SK-N-SH (cell line): ENCODE measurements around the gene SRBD1. TPM values are rescaled to one million over a fixed set of nuclear protein-coding genes. Genes with fewer than 3 reads are reported as not detected.

Source experiments
- CTCF ChIA-PET: fragments of 300-600, 350-600 bp; formaldehyde crosslinking; extraction: SDS; loops from one replicate; lab custom pipeline; 2021; lab: Yijun Ruan, JAX
- POLR2A ChIA-PET: fragments of 350-600 bp; sonication (Branson Sonifier 250); formaldehyde crosslinking; extraction: SDS; loops from one replicate; lab custom pipeline; 2020; ENCODE audit warnings: antibody characterized with exemption, inconsistent platforms; lab: Yijun Ruan, JAX
- DNase-seq: peaks from one replicate; pipeline ENCODE4 v3.0.0; 2012
- H2AFZ ChIP-seq: fragments of 200-600 bp; sonication (generic); 2 replicates; pipeline ENCODE4 v1.8.1; 2016; ENCODE audit warnings: antibody characterized with exemption, mild to moderate bottlenecking, low read depth
- H3F3A ChIP-seq: fragments of 200-600 bp; sonication (generic); replicated peaks from 2 replicates; pipeline ENCODE3; 2016; ENCODE audit warnings: antibody characterized with exemption, mild to moderate bottlenecking; ENCODE audit not compliant: insufficient read depth
- H3K27ac ChIP-seq, 2 experiments: fragments of 200-500 bp in 1 of 2; fragments of 200-600 bp in 1 of 2; sonication (Bioruptor generic) in 1 of 2; sonication (generic), shearing (Covaris generic) in 1 of 2; 2 replicates each; pipeline versions ENCODE4 v1.5.1 to v1.6.1; 2014 to 2016; ENCODE audit warnings: low read depth in 2 of 2, inconsistent platforms in 1 of 2, low read length in 1 of 2, mild to moderate bottlenecking in 1 of 2, mixed read lengths in 1 of 2
- H3K27me3 ChIP-seq: fragments of 200-600 bp; sonication (generic), shearing (Covaris generic); 2 replicates; pipeline ENCODE4 v1.6.1; 2016; ENCODE audit warnings: mixed run types; ENCODE audit not compliant: insufficient read depth
- H3K36me3 ChIP-seq, 2 experiments: fragments of 200-500 bp in 1 of 2; fragments of 200-600 bp in 1 of 2; sonication (Bioruptor generic) in 1 of 2; sonication (generic) in 1 of 2; replicated peaks in 1 of 2; 2 replicates each; pipeline versions ENCODE3 to v1.5.1; 2014 to 2016; ENCODE audit warnings: low read length in 1 of 2, mild to moderate bottlenecking in 1 of 2; ENCODE audit not compliant: insufficient read depth in 2 of 2, control insufficient read depth in 1 of 2
- H3K4me1 ChIP-seq, 2 experiments: fragments of 200-500 bp in 1 of 2; fragments of 200-600 bp in 1 of 2; sonication (Bioruptor generic) in 1 of 2; sonication (generic), shearing (Covaris generic) in 1 of 2; 2 replicates each; pipeline versions ENCODE4 v1.5.1 to v1.6.1; 2014 to 2016; ENCODE audit warnings: low read depth in 1 of 2, low read length in 1 of 2, mixed run types in 1 of 2; ENCODE audit not compliant: insufficient read depth in 2 of 2, control insufficient read depth in 1 of 2
- H3K4me2 ChIP-seq: fragments of 200-600 bp; sonication (generic), shearing (Covaris generic); 2 replicates; pipeline ENCODE4 v1.6.1; 2017; ENCODE audit warnings: mixed run types
- H3K4me3 ChIP-seq, 2 experiments: fragments of 200-500 bp in 1 of 2; fragments of 200-600 bp in 1 of 2; sonication (Bioruptor generic) in 1 of 2; sonication (generic), shearing (Covaris generic) in 1 of 2; 2 replicates each; pipeline versions ENCODE4 v1.5.1 to v1.8.1; 2014 to 2016; ENCODE audit warnings: low read depth in 2 of 2, inconsistent platforms in 1 of 2, low read length in 1 of 2, mild to moderate bottlenecking in 1 of 2, mixed read lengths in 1 of 2, moderate library complexity in 1 of 2
- H3K79me2 ChIP-seq: fragments of 200-600 bp; sonication (generic); 2 replicates; pipeline ENCODE4 v1.8.1; 2017; ENCODE audit warnings: mild to moderate bottlenecking; ENCODE audit not compliant: insufficient read depth
- H3K9ac ChIP-seq: fragments of 200-600 bp; sonication (generic); 2 replicates; pipeline ENCODE4 v1.6.1; 2017; ENCODE audit warnings: mixed run types
- H3K9me2 ChIP-seq: fragments of 200-600 bp; sonication (generic); 2 replicates; pipeline ENCODE4 v1.6.1; 2017; ENCODE audit warnings: mixed run types
- H3K9me3 ChIP-seq: fragments of 200-600 bp; sonication (generic); 2 replicates; pipeline ENCODE4 v1.6.1; 2017; ENCODE audit warnings: mixed run types, mild to moderate bottlenecking, moderate library complexity
- H4K20me1 ChIP-seq: fragments of 200-600 bp; sonication (generic); 2 replicates; pipeline ENCODE4 v1.6.1; 2017; ENCODE audit warnings: mild to moderate bottlenecking, mixed run types; ENCODE audit not compliant: insufficient read depth
- EZH2phosphoT487 ChIP-seq: fragments of 200-600 bp; sonication (generic); IDR thresholded peaks from 2 replicates; pipeline ENCODE4 v1.6.1; 2017; ENCODE audit warnings: low read depth, mixed run types, mild to moderate bottlenecking, antibody characterized with exemption, moderate library complexity, borderline replicate concordance
- FOSL2 ChIP-seq: IDR thresholded peaks from 2 replicates; pipeline ENCODE4 v1.4.0; 2012; ENCODE audit warnings: low read depth, mild to moderate bottlenecking, moderate library complexity, borderline replicate concordance
- FOXJ3 ChIP-seq: sonication (generic); formaldehyde crosslinking; IDR thresholded peaks from 2 replicates; pipeline ENCODE4 v1.5.1; 2020; ENCODE audit warnings: mild to moderate bottlenecking, missing genetic modification reagents
- FOXM1 ChIP-seq: IDR thresholded peaks from 2 replicates; pipeline ENCODE4 v1.4.0; 2012; ENCODE audit warnings: low read depth, mild to moderate bottlenecking
- MEF2A ChIP-seq: IDR thresholded peaks from 2 replicates; pipeline ENCODE4 v1.4.0; 2012; ENCODE audit warnings: low read depth, borderline replicate concordance
- MXI1 ChIP-seq: IDR thresholded peaks from 2 replicates; pipeline ENCODE4 v1.6.1; 2012; ENCODE audit warnings: mild to moderate bottlenecking, low read depth, low read length, improper control_type of control experiment
- NRF1 ChIP-seq: IDR thresholded peaks from 2 replicates; pipeline ENCODE4 v1.6.1; 2012; ENCODE audit warnings: low read depth, mild to moderate bottlenecking, low read length
- POLR2AphosphoS5 ChIP-seq: IDR thresholded peaks from 2 replicates; pipeline ENCODE4 v1.6.1; 2012; ENCODE audit warnings: low read depth, low read length
- RAD21 ChIP-seq: IDR thresholded peaks from 2 replicates; pipeline ENCODE4 v1.6.1; 2012; ENCODE audit warnings: mild to moderate bottlenecking, low read length
- RCOR1 ChIP-seq: fragments of 150-350 bp; IDR thresholded peaks from 2 replicates; pipeline ENCODE4 v1.6.1; 2017; ENCODE audit warnings: antibody characterized with exemption, low read length
- REST ChIP-seq: IDR thresholded peaks from 2 replicates; pipeline ENCODE4 v1.6.1; 2012; ENCODE audit warnings: mild to moderate bottlenecking, low read depth, low read length, moderate library complexity
- RFX5 ChIP-seq: IDR thresholded peaks from 2 replicates; pipeline ENCODE4 v1.6.1; 2012; ENCODE audit warnings: mild to moderate bottlenecking, improper control_type of control experiment, low read length
- RXRA ChIP-seq: IDR thresholded peaks from 2 replicates; pipeline ENCODE4 v1.4.0; 2012; ENCODE audit warnings: low read depth, mild to moderate bottlenecking, borderline replicate concordance
- SIN3A ChIP-seq: IDR thresholded peaks from 2 replicates; pipeline ENCODE4 v1.6.1; 2012; ENCODE audit warnings: low read depth, mild to moderate bottlenecking, low read length, moderate library complexity, borderline replicate concordance
- TCF12 ChIP-seq: IDR thresholded peaks from 2 replicates; pipeline ENCODE4 v1.4.0; 2012
- WGBS: methylation state at CpG from one replicate; pipeline ENCODE4 v1.1.6; 2017; ENCODE audit warnings: low lambda C conversion rate; 5-methylcytosine and 5-hydroxymethylcytosine counted together
- polyA plus RNA-seq, 3 experiments: library from polyadenylated mRNA; depleted of rRNA; stranded (reverse); fragments of >200 nt; gene quantifications; 2 replicates each; pipeline ENCODE4 v1.2.3, GENCODE V29; 2012
- TF ChIP-seq, protein P1 (sequence below): fragments of 150-350 bp; IDR thresholded peaks from 2 replicates; pipeline ENCODE4 v1.6.1; 2017; ENCODE audit warnings: antibody characterized with exemption, low read length, low read depth, borderline replicate concordance
- TF ChIP-seq, protein P2 (sequence below): IDR thresholded peaks from 2 replicates; pipeline ENCODE4 v1.4.0; 2012; ENCODE audit warnings: low read depth

The SRBD1 gene
- polyA plus RNA-seq, 1 of the 3 experiments (the other 2 are of a cell fraction): 3.2 TPM

- Histone ChIP-seq H3K9me3 (no peaks in the 10 kb centered on the region), H4K20me1 (no peaks in the 10 kb centered on the region), H3K27me3 (no peaks in the 10 kb centered on the region), H3K79me2 (0 out of 2 replicates have a peak, but pooled peaks cover 7% of the 10 kb centered on the region), H3K9me2 (no peaks in the 10 kb centered on the region), H3K9ac (no peak overlapping the region), H3K4me1 (peaks cover 2 to 6% of the 10 kb centered on the region in 2 experiments; a peak in 2 of 4 replicates), H3F3A (peaks cover 7% of the 10 kb centered on the region), H3K4me3 (no peak overlapping the region), H3K27ac (no peak overlapping the region), H2AFZ (no peak overlapping the region), H3K4me2 (no peak overlapping the region), H3K36me3 (peaks cover 0 to 3% of the 10 kb centered on the region in 2 experiments)
- no peak for DNase-seq
- ChIA-PET CTCF (interaction anchor here (0.7 to 2.1 kb wide), 6 partner anchors 11 to 461 kb away, joined by 3 to 8 read pairs (median 4); no protein-coding TSS in a partner anchor), POLR2A (no interaction called here)
- no peak for TF ChIP-seq MEF2A
- 98% methylated on average over 1 of the region's 1 CpG for WGBS
Observed at GRCh38 chr2:45443012-45443411, 168.1 kb downstream of the SRBD1 start.

- peaks cover 2 to 6% of the 10 kb centered on the region in 2 experiments; a peak in 2 of 4 replicates for H3K4me1 ChIP-seq
- no peaks in the 10 kb centered on the region for H3K9me2 ChIP-seq
- no peak for DNase-seq
- H3K9me3 ChIP-seq: no peaks in the 10 kb centered on the region
- H3K79me2 ChIP-seq: 0 out of 2 replicates have a peak, but pooled peaks cover 7% of the 10 kb centered on the region
- peaks cover 7% of the 10 kb centered on the region for H3F3A ChIP-seq
- CTCF ChIA-PET: interaction anchor here (1.0 to 2.5 kb wide), 5 partner anchors 22 to 460 kb away, joined by 3 to 14 read pairs (median 4); no protein-coding TSS in a partner anchor
- peaks cover 0 to 3% of the 10 kb centered on the region in 2 experiments for H3K36me3 ChIP-seq
- TF ChIP-seq RXRA (no peak), RAD21 (no peak), TCF12 (no peak), FOXJ3 (no peak)
- H3K27ac ChIP-seq: no peak overlapping the region
- 96% methylated on average over 3 of the region's 3 CpGs for WGBS
- H4K20me1 ChIP-seq: no peaks in the 10 kb centered on the region
- POLR2A ChIA-PET: no interaction called here
- no peak overlapping the region for H3K4me2 ChIP-seq
- H3K27me3 ChIP-seq: no peaks in the 10 kb centered on the region
- no peak overlapping the region for H2AFZ ChIP-seq
- H3K9ac ChIP-seq: no peak overlapping the region
- H3K4me3 ChIP-seq: no peak overlapping the region
Observed at GRCh38 chr2:45442026-45442425, 169.0 kb downstream of the SRBD1 start.

DNA sequence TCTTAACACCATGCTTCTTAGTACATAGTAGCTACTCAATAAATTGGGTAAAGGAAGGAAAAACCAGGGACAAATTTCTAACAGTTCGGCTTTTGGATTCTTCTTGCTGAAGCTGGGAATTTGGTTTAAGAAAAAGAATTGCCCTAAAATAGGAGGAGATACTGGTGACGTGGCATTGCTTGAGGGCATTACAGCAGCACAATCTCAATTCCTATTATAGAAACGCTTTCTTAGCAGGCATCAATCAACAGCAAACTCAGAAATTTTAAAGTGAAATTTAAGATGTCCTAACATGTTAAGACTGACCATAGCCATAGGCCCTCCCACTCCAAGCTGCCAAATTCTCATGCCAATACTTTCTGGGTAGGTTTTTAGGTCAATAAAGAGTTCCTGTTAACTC is 169.5 kb downstream of the SRBD1 start:
- Histone ChIP-seq H3K36me3 (peaks cover 0 to 3% of the 10 kb centered on the region in 2 experiments), H3K27me3 (no peaks in the 10 kb centered on the region), H2AFZ (no peak overlapping the region), H3K4me3 (no peak overlapping the region), H3K4me2 (no peak overlapping the region), H3K9me3 (no peaks in the 10 kb centered on the region), H3K4me1 (peaks cover 2 to 6% of the 10 kb centered on the region in 2 experiments; a peak in 2 of 4 replicates), H3K9me2 (no peaks in the 10 kb centered on the region), H3K27ac (no peak overlapping the region), H3K79me2 (0 out of 2 replicates have a peak, but pooled peaks cover 7% of the 10 kb centered on the region), H3K9ac (no peak overlapping the region), H4K20me1 (no peaks in the 10 kb centered on the region), H3F3A (peaks cover 7% of the 10 kb centered on the region)
- ChIA-PET CTCF (interaction anchor here (1.0 to 2.5 kb wide), 3 partner anchors 21 to 460 kb away, joined by 3 to 14 read pairs (median 5); no protein-coding TSS in a partner anchor), POLR2A (no interaction called here)
- 93% methylated on average over 3 of the region's 3 CpGs for WGBS
- DNase-seq: no peak
- no peak for TF ChIP-seq POLR2AphosphoS5
- TF ChIP-seq NRF1: no peak
- TF ChIP-seq, protein P1, sequence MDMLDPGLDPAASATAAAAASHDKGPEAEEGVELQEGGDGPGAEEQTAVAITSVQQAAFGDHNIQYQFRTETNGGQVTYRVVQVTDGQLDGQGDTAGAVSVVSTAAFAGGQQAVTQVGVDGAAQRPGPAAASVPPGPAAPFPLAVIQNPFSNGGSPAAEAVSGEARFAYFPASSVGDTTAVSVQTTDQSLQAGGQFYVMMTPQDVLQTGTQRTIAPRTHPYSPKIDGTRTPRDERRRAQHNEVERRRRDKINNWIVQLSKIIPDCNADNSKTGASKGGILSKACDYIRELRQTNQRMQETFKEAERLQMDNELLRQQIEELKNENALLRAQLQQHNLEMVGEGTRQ: no peak
- TF ChIP-seq RCOR1: no peak
- TF ChIP-seq SIN3A: no peak
- no peak for TF ChIP-seq MEF2A
- TF ChIP-seq REST: no peak
- TF ChIP-seq, protein P2, sequence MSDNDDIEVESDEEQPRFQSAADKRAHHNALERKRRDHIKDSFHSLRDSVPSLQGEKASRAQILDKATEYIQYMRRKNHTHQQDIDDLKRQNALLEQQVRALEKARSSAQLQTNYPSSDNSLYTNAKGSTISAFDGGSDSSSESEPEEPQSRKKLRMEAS: no peak
- TF ChIP-seq MXI1: no peak
- TF ChIP-seq FOSL2: no peak
- TF ChIP-seq FOXM1: no peak
- TF ChIP-seq EZH2phosphoT487: no peak
- no peak for TF ChIP-seq RFX5
- no peak for TF ChIP-seq RAD21
